ENCODE data around the gene TDRD7. TPM values are rescaled to one million over a fixed set of nuclear protein-coding genes. Genes with fewer than 3 reads are reported as not detected.

Gene TDRD7
- polyA plus RNA-seq, 1 of the 3 experiments (the other 2 are of a cell fraction), result 4.9 TPM

GRCh38 chr9:97412626-97413385 is 910 bp downstream of the TDRD7 start:
- H3K9me3 ChIP-seq, result no peaks in the 10 kb centered on the region
- POLR2A ChIA-PET, result no interaction called here

More at GRCh38 chr9:97412626-97413385, 910 bp downstream of the TDRD7 start:
- H3K27ac ChIP-seq (ENCODE audit: low read depth in 2 of 2, low read length in 1 of 2), result no peak overlapping the region; a peak in 1 of 4 replicates
- peaks cover 12% of the 10 kb centered on the region for H3F3A ChIP-seq (replicated peaks; ENCODE audit: insufficient read depth)
- H4K20me1 ChIP-seq (ENCODE audit: insufficient read depth), result peaks cover 6% of the 10 kb centered on the region; the same call in 1 of the 2 replicates
- CTCF ChIA-PET, result interaction anchor here (0.6 to 3.6 kb wide), 27 partner anchors 8 to 558 kb away, joined by 3 to 25 read pairs (median 4); partner anchors contain the start of gene ZNF782
- H3K27me3 ChIP-seq (ENCODE audit: insufficient read depth), result no peaks in the 10 kb centered on the region
- peak overlapping the region; percentile 91 for H2AFZ ChIP-seq (ENCODE audit: low read depth)
- H3K79me2 ChIP-seq (ENCODE audit: insufficient read depth), result peaks cover 8% of the 10 kb centered on the region
- 57% methylated on average over 8 of the region's 16 CpGs for WGBS (ENCODE audit: low lambda C conversion rate)
- H3K36me3 ChIP-seq (replicated peaks in 1 of 2; ENCODE audit: control insufficient read depth in 1 of 2, insufficient read depth in 2 of 2, low read length in 1 of 2), result no peaks in the 10 kb centered on the region
- no peak for DNase-seq
- H3K9me2 ChIP-seq, result no peaks in the 10 kb centered on the region
- peaks cover 8 to 13% of the 10 kb centered on the region in 2 experiments; a peak in 3 of 4 replicates for H3K4me1 ChIP-seq (ENCODE audit: control insufficient read depth in 1 of 2, insufficient read depth in 2 of 2, low read depth in 1 of 2, low read length in 1 of 2)
- peak overlapping the region; percentile 90 for H3K4me2 ChIP-seq
- TF ChIP-seq RXRA (IDR thresholded peaks at IDR 0.05; ENCODE audit: borderline replicate concordance, low read depth), result no peak
- TF ChIP-seq TAF1 (IDR thresholded peaks at IDR 0.05; ENCODE audit: borderline replicate concordance, low read depth, low read length), result no peak
- TF ChIP-seq, protein P1, sequence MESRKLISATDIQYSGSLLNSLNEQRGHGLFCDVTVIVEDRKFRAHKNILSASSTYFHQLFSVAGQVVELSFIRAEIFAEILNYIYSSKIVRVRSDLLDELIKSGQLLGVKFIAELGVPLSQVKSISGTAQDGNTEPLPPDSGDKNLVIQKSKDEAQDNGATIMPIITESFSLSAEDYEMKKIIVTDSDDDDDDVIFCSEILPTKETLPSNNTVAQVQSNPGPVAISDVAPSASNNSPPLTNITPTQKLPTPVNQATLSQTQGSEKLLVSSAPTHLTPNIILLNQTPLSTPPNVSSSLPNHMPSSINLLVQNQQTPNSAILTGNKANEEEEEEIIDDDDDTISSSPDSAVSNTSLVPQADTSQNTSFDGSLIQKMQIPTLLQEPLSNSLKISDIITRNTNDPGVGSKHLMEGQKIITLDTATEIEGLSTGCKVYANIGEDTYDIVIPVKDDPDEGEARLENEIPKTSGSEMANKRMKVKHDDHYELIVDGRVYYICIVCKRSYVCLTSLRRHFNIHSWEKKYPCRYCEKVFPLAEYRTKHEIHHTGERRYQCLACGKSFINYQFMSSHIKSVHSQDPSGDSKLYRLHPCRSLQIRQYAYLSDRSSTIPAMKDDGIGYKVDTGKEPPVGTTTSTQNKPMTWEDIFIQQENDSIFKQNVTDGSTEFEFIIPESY (IDR thresholded peaks at IDR 0.05; ENCODE audit: borderline replicate concordance, low read depth), result no peak
- TF ChIP-seq USF2 (IDR thresholded peaks at IDR 0.05; ENCODE audit: borderline replicate concordance, low read depth, low read length), result no peak
- no peak for TF ChIP-seq EP300 (IDR thresholded peaks at IDR 0.05; ENCODE audit: borderline replicate concordance in 1 of 2, low read depth in 1 of 2, low read length in 1 of 2)
- TF ChIP-seq RFX5 (IDR thresholded peaks at IDR 0.05; ENCODE audit: low read length), result no peak
- no peak for TF ChIP-seq USF1 (IDR thresholded peaks at IDR 0.05; ENCODE audit: borderline replicate concordance, low read depth)
- TF ChIP-seq FOXJ3 (CRISPR knock-in tag; IDR thresholded peaks at IDR 0.05), result no peak
- no peak for TF ChIP-seq MEF2A (IDR thresholded peaks at IDR 0.05; ENCODE audit: borderline replicate concordance, low read depth)
- no peak; the same call in 1 of the 2 replicates for TF ChIP-seq ELF1 (IDR thresholded peaks at IDR 0.05)
- no peak for TF ChIP-seq EZH2phosphoT487 (IDR thresholded peaks at IDR 0.05; ENCODE audit: borderline replicate concordance, low read depth)
- no peak for TF ChIP-seq TEAD4 (IDR thresholded peaks at IDR 0.05; ENCODE audit: borderline replicate concordance, insufficient read depth)
- TF ChIP-seq NFIC (IDR thresholded peaks at IDR 0.05; ENCODE audit: borderline replicate concordance), result no peak
- TF ChIP-seq MXI1 (IDR thresholded peaks at IDR 0.05; ENCODE audit: low read depth, low read length), result no peak
- no peak for TF ChIP-seq TCF12 (IDR thresholded peaks at IDR 0.05)
- peak overlapping the region; percentile 76 for H3K9ac ChIP-seq
- H3K4me3 ChIP-seq (ENCODE audit: low read depth in 2 of 2, low read length in 1 of 2), result peak overlapping the region; percentile 79 to 94

Data from SK-N-SH (cell line).